GM12878 (cell line): Measurements from ENCODE around the gene TMEM140. TPM values are rescaled to one million over a fixed set of nuclear protein-coding genes. Genes with fewer than 3 reads are reported as not detected.

Experiments used
- ATAC-seq: fragments of 200-7000 bp; cut with Tn5 transposase; 3 replicates; pipeline ENCODE4 v1.9.1; 2020; ENCODE audit warnings: mild to moderate bottlenecking, moderate library complexity
- BruUV-seq: library from RNA; stranded (reverse); fragments of 400-500 nt; replicated peaks from 2 replicates; lab custom pipeline; 2021; lab: Mats Ljungman, UMichigan
- CTCF ChIA-PET: fragments of 300-600 bp; sonication (Branson Sonifier 250); formaldehyde crosslinking; extraction: SDS; loops from one replicate; lab custom pipeline; 2021; ENCODE audit warnings: inconsistent platforms; lab: Yijun Ruan, JAX
- POLR2A ChIA-PET: fragments of 350-600 bp; formaldehyde crosslinking; extraction: SDS; loops from one replicate; lab custom pipeline; 2021; ENCODE audit warnings: inconsistent platforms; lab: Charles Lee
- RAD21 ChIA-PET: fragments of 300-600 bp; sonication (Branson Sonifier 250); formaldehyde crosslinking; loops from one replicate; lab custom pipeline; 2023; ENCODE audit warnings: antibody characterized with exemption; ENCODE audit not compliant: unreplicated experiment; lab: Charles Lee
- SMC1A ChIA-PET: fragments of 300-600 bp; sonication (Branson Sonifier 250); formaldehyde crosslinking; loops from one replicate; lab custom pipeline; 2023; ENCODE audit not compliant: unreplicated experiment, uncharacterized antibody; lab: Charles Lee
- DNase-seq: peaks from one replicate; pipeline ENCODE4 v3.0.0-alpha.2; 2011; ENCODE audit warnings: low read depth, low spot score
- FAIRE-seq: peaks from 3 replicates; lab custom pipeline; 2011; peaks lifted over from hg19 to GRCh38; lab: Jason Lieb, UNC
- H2AFZ ChIP-seq: 2 replicates; pipeline ENCODE4 v1.6.0; 2011; ENCODE audit warnings: low read depth, low read length, control low read depth; ENCODE audit not compliant: control insufficient read depth
- H3K27ac ChIP-seq: 2 replicates; pipeline ENCODE4 v1.5.1; 2011; ENCODE audit warnings: control low read depth; ENCODE audit not compliant: control insufficient read depth, insufficient read depth
- H3K27me3 ChIP-seq, 2 experiments: replicated peaks in 1 of 2; 2 replicates each; pipeline versions ENCODE4 v1.6.0 to v1.6.1; 2011; ENCODE audit warnings: low read length in 1 of 2; ENCODE audit not compliant: control insufficient read depth in 2 of 2, insufficient read depth in 2 of 2
- H3K36me3 ChIP-seq, 2 experiments: 2 replicates each; pipeline ENCODE4 v1.5.1; 2011; ENCODE audit warnings: low read length in 1 of 2; ENCODE audit not compliant: control insufficient read depth in 2 of 2, insufficient read depth in 2 of 2
- H3K4me1 ChIP-seq: 2 replicates; pipeline ENCODE4 v1.6.1; 2011; ENCODE audit warnings: mild to moderate bottlenecking, low read length, moderate library complexity, mixed read lengths; ENCODE audit not compliant: control insufficient read depth, insufficient read depth
- H3K4me2 ChIP-seq: 2 replicates; pipeline ENCODE4 v1.6.0; 2011; ENCODE audit warnings: control low read depth; ENCODE audit not compliant: control insufficient read depth, insufficient read depth
- H3K4me3 ChIP-seq: fragments of 200-600 bp; sonication (generic); 2 replicates; pipeline ENCODE4 v1.5.1; 2016
- H3K79me2 ChIP-seq: 2 replicates; pipeline ENCODE4 v1.6.0; 2011; ENCODE audit warnings: low read length; ENCODE audit not compliant: control insufficient read depth, insufficient read depth
- H3K9ac ChIP-seq: 2 replicates; pipeline ENCODE4 v1.8.0; 2011; ENCODE audit warnings: low read length, control low read depth, mixed read lengths; ENCODE audit not compliant: control insufficient read depth, insufficient read depth
- H3K9me3 ChIP-seq: replicated peaks from 3 replicates; pipeline ENCODE4 v1.5.1; 2011; ENCODE audit warnings: mild to moderate bottlenecking, low read length; ENCODE audit not compliant: control insufficient read depth, insufficient read depth
- H4K20me1 ChIP-seq: 2 replicates; pipeline ENCODE4 v1.6.0; 2011; ENCODE audit not compliant: control insufficient read depth, insufficient read depth
- ASH2L ChIP-seq: fragments of 300-600, 200-600 bp; sonication (generic); IDR thresholded peaks from 2 replicates; pipeline ENCODE4 v1.6.1; 2017; ENCODE audit warnings: low read depth, mild to moderate bottlenecking, borderline replicate concordance
- CBX3 ChIP-seq: fragments of 200-600 bp; sonication (generic); IDR thresholded peaks from 2 replicates; pipeline ENCODE4 v1.6.1; 2016; ENCODE audit warnings: low read depth, borderline replicate concordance
- MAX ChIP-seq: IDR thresholded peaks from 2 replicates; pipeline ENCODE4 v1.6.1; 2012; ENCODE audit warnings: low read depth, low read length, improper control_type of control experiment
- MXI1 ChIP-seq: fragments of 150-350 bp; IDR thresholded peaks from 2 replicates; pipeline ENCODE4 v1.6.1; 2011; ENCODE audit warnings: low read depth, mild to moderate bottlenecking, inconsistent platforms, low read length, improper control_type of control experiment
- POLR2A ChIP-seq: IDR thresholded peaks from 2 replicates; pipeline ENCODE4 v1.6.1; 2011; ENCODE audit warnings: low read depth, mild to moderate bottlenecking, low read length
- POLR2AphosphoS2 ChIP-seq: IDR thresholded peaks from 2 replicates; pipeline ENCODE4 v1.6.1; 2011; ENCODE audit warnings: low read depth, mild to moderate bottlenecking, low read length, improper control_type of control experiment, moderate library complexity
- RUNX3 ChIP-seq: IDR thresholded peaks from 2 replicates; pipeline ENCODE4 v1.6.1; 2012; ENCODE audit warnings: low read length, inconsistent platforms
- SPI1 ChIP-seq: IDR thresholded peaks from 2 replicates; pipeline ENCODE4 v1.6.1; 2011; ENCODE audit warnings: low read depth, mild to moderate bottlenecking, low read length, moderate library complexity, borderline replicate concordance; ENCODE audit not compliant: insufficient read depth
- WGBS: methylation state at CpG from one replicate; pipeline ENCODE4 v1.1.6; 2016; ENCODE audit warnings: low lambda C conversion rate; ENCODE audit not compliant: insufficient replicate concordance, insufficient coverage; ENCODE audit errors: missing lambda C conversion rate; 5-methylcytosine and 5-hydroxymethylcytosine counted together
- in situ Hi-C: fragments of 300-500 bp; cut with MboI; formaldehyde crosslinking; loops from 9 replicates; pipeline ENCODE4 v1.14.3; 2018; ENCODE audit warnings: mixed read lengths
- intact Hi-C: fragments of 100-400 bp; cut with micrococcal nuclease; formaldehyde crosslinking; loops from one replicate; pipeline ENCODE4 v1.14.2; 2022; ENCODE audit not compliant: unreplicated experiment
- polyA plus RNA-seq, 11 experiments: library from polyadenylated mRNA; depleted of rRNA in 4 of 11; unstranded in 6 of 11; stranded (reverse) in 5 of 11; fragments of >200 nt; fragmentation: Nextera tagmentation in 4 of 11; fragmentation: Illumina TruSeq in 1 of 11; extraction: Ambion mirVana in 4 of 11; extraction: Trizol in 1 of 11; gene quantifications; 1 replicate in 1 of 11; 2 replicates in 10 of 11; pipeline versions ENCODE4 v1.2.1 to v1.2.3, GENCODE V29; 2011 to 2016; ENCODE audit warnings: inconsistent platforms in 2 of 11, missing spikeins in 2 of 11, low read depth in 1 of 11
- total RNA-seq, 4 experiments: library from RNA; depleted of rRNA in 3 of 4; stranded (reverse); fragments of >200 nt in 3 of 4; fragmentation: Illumina TruSeq in 1 of 4; extraction: Trizol in 1 of 4; gene quantifications; 2 replicates each; pipeline versions ENCODE4 v1.2.1 to v1.2.3, GENCODE V29; 2013 to 2021

The TMEM140 gene
- total and polyA plus RNA-seq, 10 of the 15 experiments (the other 5 are each of a cell fraction or from before 2014, with no cell fraction given) = 0.85 to 20.7 (median 3.3) TPM

- peaks cover 24 to 42% of the 10 kb centered on the region in 2 experiments for H3K36me3 ChIP-seq
- H3K27ac ChIP-seq = peak overlapping the region; percentile 58
- TF ChIP-seq SPI1 (peak; percentile 38; the same call in 1 of the 2 replicates), RUNX3 (peak; percentile 42), POLR2AphosphoS2 (peak; percentile 18; the same call in 1 of the 2 replicates), MAX (peak; percentile 15; the same call in 1 of the 2 replicates), ASH2L (no peak), POLR2A (0 out of 2 replicates have a peak, but pooled peaks have one; percentile 8), MXI1 (0 out of 2 replicates have a peak, but pooled peaks have one; percentile 36), CBX3 (no peak)
- H3K9me3 ChIP-seq = peaks cover 20% of the 10 kb centered on the region
- no peak overlapping the region for H3K4me3 ChIP-seq
- DNase-seq (no peak), FAIRE-seq (no peak), ATAC-seq (no peak)
- peaks cover 33% of the 10 kb centered on the region for H3K4me1 ChIP-seq
- WGBS = 62% methylated on average over 7 of the region's 7 CpGs
- intact Hi-C loops (loop anchor here (1.0 to 5.0 kb wide), 2 partner anchors 14 to 87 kb away; no protein-coding TSS in a partner anchor), in situ Hi-C loops (no loop called here)
- peaks cover 32% of the 10 kb centered on the region for H3K79me2 ChIP-seq
- CTCF ChIA-PET = interaction anchor here (0.6 to 10.2 kb wide), 7 partner anchors 13 to 553 kb away, joined by 3 to 135 read pairs (median 3); partner anchors contain the start of genes CYREN, TMEM140 and WDR91
- SMC1A ChIA-PET = interaction anchor here (1.0 to 9.3 kb wide), 12 partner anchors 11 to 192 kb away, joined by 3 to 251 read pairs (median 6); partner anchors contain the start of genes CYREN, TMEM140 and WDR91
- H3K27me3 ChIP-seq = no peaks in the 10 kb centered on the region
- peak overlapping the region; percentile 67 for H3K4me2 ChIP-seq
- H3K9ac ChIP-seq = no peak overlapping the region
- H4K20me1 ChIP-seq = no peaks in the 10 kb centered on the region
- RAD21 ChIA-PET = interaction anchor here (0.9 to 8.4 kb wide), 9 partner anchors 12 to 193 kb away, joined by 3 to 230 read pairs (median 10); partner anchors contain the start of genes CYREN, TMEM140 and WDR91
- BruUV-seq = TSS peak; percentile 37
- no peak overlapping the region for H2AFZ ChIP-seq
- POLR2A ChIA-PET = interaction anchor here (0.6 to 9.9 kb wide), 10 partner anchors 10 to 285 kb away, joined by 3 to 299 read pairs (median 4); partner anchors contain the start of genes CYREN and WDR91
Observed at GRCh38 chr7:135185471-135186260, 37.8 kb downstream of the TMEM140 start.
